GM12891 (cell line): Measurements from ENCODE around the gene DCLK1.

Experiments used
- DNase-seq: peaks from one replicate; pipeline ENCODE4 v3.0.0; 2011; ENCODE audit warnings: low spot score; ENCODE audit not compliant: insufficient read length
- FAIRE-seq: peaks from 2 replicates; lab custom pipeline; 2011; peaks lifted over from hg19 to GRCh38; lab: Jason Lieb, UNC
- PAX5 ChIP-seq: IDR thresholded peaks from 2 replicates; pipeline ENCODE4 v1.6.1; 2011; ENCODE audit warnings: low read length, moderate library complexity, mild to moderate bottlenecking; ENCODE audit not compliant: insufficient read depth, severe bottlenecking
- POLR2A ChIP-seq: IDR thresholded peaks from 2 replicates; pipeline ENCODE4 v1.6.1; 2011; ENCODE audit warnings: low read depth, low read length, control low read depth
- POLR2AphosphoS5 ChIP-seq: IDR thresholded peaks from 2 replicates; pipeline ENCODE4 v1.6.1; 2011; ENCODE audit warnings: low read depth, low read length, control low read depth
- POU2F2 ChIP-seq: IDR thresholded peaks from 2 replicates; pipeline ENCODE4 v1.6.1; 2011; ENCODE audit warnings: low read depth, mild to moderate bottlenecking, control low read depth, low read length, moderate library complexity
- SPI1 ChIP-seq: IDR thresholded peaks from 2 replicates; pipeline ENCODE4 v1.6.1; 2011; ENCODE audit warnings: low read depth, low read length, control low read depth
- TAF1 ChIP-seq: IDR thresholded peaks from 2 replicates; pipeline ENCODE4 v1.6.1; 2011; ENCODE audit warnings: low read depth, low read length, control low read depth

DCLK1 gene

DNA sequence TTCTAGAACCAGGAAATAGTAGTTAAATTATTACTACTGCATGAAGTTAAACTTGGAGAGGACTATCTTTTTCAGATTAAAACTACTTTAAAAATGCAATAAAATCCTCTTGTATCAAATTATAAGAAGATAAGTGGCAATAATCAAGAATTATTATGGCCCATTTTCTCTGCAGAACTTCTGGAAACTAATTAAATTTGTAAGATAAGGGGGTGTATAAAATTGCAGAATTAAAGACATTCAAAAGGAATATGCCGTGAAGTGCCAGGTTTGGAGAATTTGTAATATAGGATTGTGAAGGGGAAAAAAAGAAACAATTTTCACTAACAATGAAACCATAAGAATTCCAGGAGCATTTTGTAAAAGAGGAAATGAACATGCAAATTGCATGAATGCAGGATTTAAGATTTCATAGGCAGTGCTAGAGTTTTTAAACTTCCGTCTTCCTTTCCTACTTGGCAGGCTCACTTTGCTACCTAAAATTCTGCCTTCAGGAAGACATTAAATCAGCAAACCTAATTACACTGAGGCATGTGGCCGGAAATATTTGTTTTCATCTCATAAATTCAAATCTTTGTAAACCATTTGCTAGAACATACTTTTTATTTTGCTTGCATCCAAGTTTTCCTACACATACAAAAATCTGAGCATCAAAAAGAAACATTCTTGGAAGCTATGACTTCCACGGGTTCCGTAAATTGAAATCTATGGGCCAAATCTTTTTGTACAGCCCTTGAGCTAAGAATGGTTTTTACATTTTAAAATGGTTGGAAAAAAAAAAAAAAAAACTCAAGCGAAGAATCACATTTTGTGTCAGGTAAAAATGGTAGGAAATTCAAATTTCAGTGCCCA is 166.9 kb downstream of the DCLK1 start:
- FAIRE-seq, result no peak
- TF ChIP-seq POLR2A (no peak), POU2F2 (no peak), PAX5 (no peak), POLR2AphosphoS5 (no peak), SPI1 (no peak), TAF1 (no peak)

DNA sequence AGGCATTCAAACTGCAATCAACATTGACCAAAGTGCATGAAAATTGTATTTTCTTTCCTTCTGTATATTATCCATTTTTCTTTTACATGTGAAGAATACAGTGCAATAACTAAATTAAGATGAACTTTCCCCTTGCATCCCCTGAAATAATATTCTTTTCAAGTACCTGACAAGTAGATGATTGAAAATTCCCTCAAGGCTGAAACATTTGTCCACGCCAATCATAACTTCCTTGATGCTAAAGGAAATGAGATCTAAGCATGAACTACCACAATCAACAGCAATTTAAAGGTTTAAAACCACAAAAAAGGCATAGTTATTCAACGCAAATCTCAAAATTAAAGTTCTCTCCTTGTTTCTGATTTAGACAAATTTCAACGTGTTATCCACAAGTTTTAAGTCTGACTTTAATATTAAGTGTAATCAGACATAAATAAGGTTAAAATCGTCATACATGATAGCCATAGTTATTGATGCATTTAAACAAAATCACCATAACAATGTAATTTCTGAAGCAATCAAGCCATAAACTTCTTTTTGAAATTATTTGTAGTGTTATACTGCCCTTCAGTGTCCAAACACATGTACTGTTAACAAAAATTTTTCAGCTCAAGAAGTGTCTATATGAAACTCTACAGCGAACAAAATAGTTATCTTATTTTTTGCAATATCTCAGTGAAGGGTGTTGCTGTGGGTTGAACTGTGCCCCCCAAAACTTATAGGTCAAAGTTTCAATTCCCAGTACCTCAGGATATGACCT is 169.5 kb downstream of the DCLK1 start:
- FAIRE-seq (no peak), DNase-seq (no peak)
- TF ChIP-seq POU2F2 (no peak), TAF1 (no peak), SPI1 (no peak), PAX5 (no peak), POLR2A (no peak)

More for the DNA sequence above, 166.9 kb downstream of the DCLK1 start:
- no peak for DNase-seq

DNA sequence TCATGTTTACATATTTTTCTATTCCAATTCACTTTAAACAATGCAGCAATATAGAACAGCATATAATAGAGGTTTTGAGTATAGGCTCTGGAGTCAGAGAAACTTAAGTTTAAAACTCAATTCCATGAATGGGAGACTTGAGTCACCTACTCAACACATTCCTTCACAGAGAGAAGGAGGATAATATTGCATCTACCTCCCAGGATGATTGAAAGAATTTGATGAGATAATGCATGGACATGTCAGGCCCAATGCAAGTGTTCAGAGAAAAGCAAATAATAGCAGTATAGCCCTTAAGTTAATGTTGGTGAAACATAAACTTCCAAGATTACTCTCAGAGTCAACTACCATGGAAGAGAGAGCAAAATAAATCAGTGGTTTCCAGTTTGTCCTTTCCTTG is 170.2 kb downstream of the DCLK1 start:
- DNase-seq (no peak), FAIRE-seq (no peak)
- TF ChIP-seq SPI1 (no peak), POLR2A (no peak), POLR2AphosphoS5 (no peak), PAX5 (no peak), POU2F2 (no peak), TAF1 (no peak)

DNA sequence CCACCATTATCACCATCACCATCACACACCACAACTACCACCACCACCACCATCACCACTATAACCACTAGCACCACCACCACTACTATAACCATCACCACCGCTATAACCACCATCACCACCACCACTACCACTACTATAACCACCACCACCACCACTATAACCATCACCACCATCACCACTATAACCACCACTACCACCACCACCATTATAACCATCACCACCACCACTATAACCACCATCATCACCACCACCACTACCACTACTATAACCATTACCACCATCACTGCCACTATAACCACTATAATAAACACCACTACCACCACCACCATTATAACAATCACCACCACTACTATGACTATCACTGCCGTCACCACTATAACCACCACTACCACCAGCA is 173.2 kb downstream of the DCLK1 start:
- TF ChIP-seq POLR2A (no peak), POU2F2 (no peak)
- FAIRE-seq, result peak; percentile 99
- no peak for DNase-seq

DNA sequence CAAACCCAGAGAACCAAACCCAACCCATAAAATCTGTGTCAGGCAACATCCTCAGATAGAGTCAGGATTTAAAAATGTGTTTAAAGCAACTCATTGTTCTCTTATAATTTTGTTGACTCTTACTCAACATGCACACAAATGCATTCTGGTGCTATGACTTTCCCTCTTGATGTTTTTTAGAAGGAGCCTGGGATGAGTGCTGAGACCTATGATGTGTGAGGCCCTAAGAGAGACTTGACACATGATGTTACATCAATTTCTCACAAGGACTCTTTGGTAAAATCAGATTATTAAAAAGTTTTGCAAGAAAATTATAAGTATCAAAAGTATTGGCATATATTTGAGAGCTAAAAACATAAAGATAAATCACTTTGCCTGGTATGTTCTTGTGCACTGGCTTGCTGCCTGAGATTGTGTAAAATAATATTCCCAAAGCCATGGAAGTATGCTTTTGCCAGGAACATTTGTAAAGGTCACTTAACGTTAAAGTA is 173.9 kb downstream of the DCLK1 start:
- DNase-seq, result no peak
- no peak for FAIRE-seq
- TF ChIP-seq TAF1, result no peak
- no peak for TF ChIP-seq PAX5
- no peak for TF ChIP-seq POU2F2
- no peak for TF ChIP-seq POLR2AphosphoS5
- TF ChIP-seq POLR2A, result no peak
- TF ChIP-seq SPI1, result no peak

DNA sequence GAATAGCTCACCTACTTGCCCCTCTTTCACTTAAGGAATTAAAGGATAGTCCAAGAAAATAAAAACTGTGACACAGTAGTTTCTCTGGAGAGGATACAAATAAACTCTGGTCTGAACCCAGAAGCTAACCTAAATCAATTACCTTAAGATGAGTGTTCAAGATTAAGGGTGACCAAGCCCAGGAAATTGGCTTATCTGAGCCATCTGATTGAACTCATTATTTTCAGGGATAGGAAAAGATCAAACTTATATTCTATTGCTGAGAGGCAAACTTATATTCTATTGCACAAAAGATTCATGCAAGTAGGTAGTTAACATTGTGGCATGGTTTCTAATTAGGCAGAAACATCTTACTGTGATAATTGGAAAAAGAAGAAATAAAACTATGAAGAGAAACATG is 175.1 kb downstream of the DCLK1 start:
- no peak for TF ChIP-seq TAF1
- TF ChIP-seq SPI1, result no peak
- DNase-seq, result no peak
- FAIRE-seq, result no peak

DNA sequence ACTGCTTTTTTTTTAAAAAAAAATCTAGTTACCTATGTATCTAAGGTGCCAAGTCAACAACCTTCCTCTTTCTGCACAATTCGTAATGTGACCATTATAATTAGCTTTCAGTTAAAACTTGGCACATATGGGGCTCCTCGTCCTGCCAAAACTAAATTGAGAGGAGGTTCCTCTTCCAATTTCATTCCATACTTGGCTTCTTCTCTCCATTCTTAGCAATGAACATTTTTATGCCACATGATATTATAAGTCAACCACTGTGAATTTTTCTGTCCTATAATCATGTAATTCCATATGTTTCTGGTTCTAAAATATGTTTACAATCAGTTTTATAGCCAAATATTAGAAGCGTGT is 177.0 kb downstream of the DCLK1 start:
- DNase-seq, result no peak
- TF ChIP-seq POU2F2, result no peak
- no peak for TF ChIP-seq PAX5
- no peak for TF ChIP-seq TAF1
- no peak for TF ChIP-seq POLR2A
- TF ChIP-seq SPI1, result no peak
- TF ChIP-seq POLR2AphosphoS5, result no peak
- no peak for FAIRE-seq

DNA sequence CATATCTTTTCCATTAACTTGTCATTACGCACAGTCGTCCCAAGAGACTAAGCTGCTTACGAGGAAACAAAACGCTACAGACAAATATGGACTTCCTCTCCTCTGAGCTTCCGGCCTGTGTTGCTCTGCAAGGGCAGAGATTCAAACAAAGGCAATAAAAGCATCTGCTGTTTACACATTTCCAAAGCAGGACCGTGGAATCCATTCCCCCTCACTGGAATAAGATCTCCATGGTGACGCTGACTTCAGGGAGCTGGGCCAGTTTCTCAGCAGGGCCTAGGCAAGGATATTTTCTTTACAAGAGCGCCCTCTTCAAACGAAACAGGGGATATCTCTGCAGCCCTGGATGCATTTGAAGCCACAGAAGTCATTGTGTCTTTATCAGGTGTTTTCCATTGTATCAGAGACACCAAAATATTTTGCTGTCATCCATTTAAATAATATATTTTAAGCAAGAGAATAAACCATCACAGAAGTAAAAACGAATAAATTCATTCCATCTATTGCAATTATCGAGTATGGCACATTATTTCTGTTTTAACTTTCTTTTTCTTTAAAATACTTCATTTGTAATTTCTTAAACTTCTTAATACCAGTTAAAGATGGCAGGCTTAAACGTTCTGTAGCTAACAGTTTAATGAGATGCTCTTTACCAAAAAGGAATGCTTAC is 177.5 kb downstream of the DCLK1 start:
- FAIRE-seq (no peak), DNase-seq (no peak)
- TF ChIP-seq POU2F2, result no peak
- TF ChIP-seq PAX5, result no peak
- no peak for TF ChIP-seq POLR2AphosphoS5
- no peak for TF ChIP-seq SPI1
- no peak for TF ChIP-seq POLR2A
- TF ChIP-seq TAF1, result no peak

DNA sequence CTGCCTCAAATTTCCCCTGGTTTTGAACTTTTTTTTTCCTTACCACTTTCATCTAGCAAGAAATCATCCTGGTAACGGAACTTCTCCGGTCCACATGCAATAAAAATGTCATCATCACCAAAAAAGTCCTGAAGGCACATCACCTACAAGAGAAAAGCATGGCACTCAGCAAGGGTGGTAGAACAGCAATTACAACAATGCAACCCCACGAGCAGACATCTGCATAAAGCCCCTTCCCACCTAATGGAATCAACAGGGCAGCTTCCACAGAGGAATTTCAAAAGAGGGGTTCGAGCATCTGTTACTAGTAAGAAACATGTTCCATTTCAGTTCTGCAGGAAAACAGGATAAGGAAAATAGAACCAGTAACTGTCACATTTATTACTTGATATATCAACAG is 183.9 kb downstream of the DCLK1 start:
- DNase-seq, result no peak
- TF ChIP-seq POLR2A (no peak), PAX5 (no peak), TAF1 (no peak), SPI1 (no peak), POU2F2 (no peak), POLR2AphosphoS5 (no peak)
- FAIRE-seq, result no peak
